CD4-positive, alpha-beta T cell treated with Interleukin-12 subunit alpha and Interleukin-12 subunit beta, for 1 hour (primary cell): ENCODE data around the gene SPRR1A.

Source experiments
- DNase-seq: peaks from one replicate; pipeline ENCODE4 v3.0.0-alpha.2; 2020

The SPRR1A gene

GRCh38 chr1:153032677-153033308 is 48.9 kb downstream of the SPRR1A start:
- DNase-seq, result no peak

GRCh38 chr1:153035211-153035610 is 51.3 kb downstream of the SPRR1A start:
- DNase-seq, result no peak
